H1 (cell line): ENCODE measurements around the gene ITPK1.

ENCODE experiments used
- ASH2L ChIP-seq: fragments of 200-600, 300-600 bp; sonication (generic); IDR thresholded peaks from one replicate; pipeline ENCODE4 v1.7.1; 2017; ENCODE audit warnings: low read length
- BACH1 ChIP-seq: IDR thresholded peaks from 2 replicates; pipeline ENCODE4 v1.6.1; 2012; ENCODE audit warnings: low read length, improper control_type of control experiment
- CEBPB ChIP-seq: IDR thresholded peaks from 2 replicates; pipeline ENCODE4 v1.6.1; 2012; ENCODE audit warnings: low read depth, low read length
- EZH2 ChIP-seq: fragments of 200-600 bp; sonication (generic); IDR thresholded peaks from 2 replicates; pipeline ENCODE4 v1.7.1; 2012; ENCODE audit warnings: low read depth, mild to moderate bottlenecking, moderate library complexity, low read length, inconsistent platforms; ENCODE audit not compliant: severe bottlenecking
- GABPA ChIP-seq: IDR thresholded peaks from 2 replicates; pipeline ENCODE4 v1.6.1; 2011; ENCODE audit warnings: mild to moderate bottlenecking, low read length, moderate library complexity, borderline replicate concordance; ENCODE audit not compliant: insufficient read depth
- JUND ChIP-seq: IDR thresholded peaks from 2 replicates; pipeline ENCODE4 v1.6.1; 2011; ENCODE audit warnings: mild to moderate bottlenecking, improper control_type of control experiment, low read length
- MAFK ChIP-seq: IDR thresholded peaks from 2 replicates; pipeline ENCODE4 v1.6.1; 2012; ENCODE audit warnings: low read depth, mild to moderate bottlenecking, improper control_type of control experiment, low read length
- RAD21 ChIP-seq, 2 experiments: IDR thresholded peaks in 1 of 2; conservative IDR thresholded peaks in 1 of 2; 2 replicates each; pipeline ENCODE4 v1.6.1; 2011; ENCODE audit warnings: low read depth in 2 of 2, low read length in 2 of 2, improper control_type of control experiment in 1 of 2, inconsistent platforms in 1 of 2, mild to moderate bottlenecking in 1 of 2, moderate library complexity in 1 of 2
- SP1 ChIP-seq: IDR thresholded peaks from 2 replicates; pipeline ENCODE4 v1.6.1; 2011; ENCODE audit warnings: low read depth, low read length
- SP4 ChIP-seq: IDR thresholded peaks from 2 replicates; pipeline ENCODE4 v1.6.1; 2012; ENCODE audit warnings: low read length, inconsistent platforms
- TF ChIP-seq, protein P1 (sequence below), 3 experiments: IDR thresholded peaks; 1 replicate in 2 of 3; 2 replicates in 1 of 3; pipeline versions ENCODE4 v1.5.1 to v1.6.1; 2011; ENCODE audit warnings: low read length in 3 of 3, mild to moderate bottlenecking in 3 of 3, inconsistent platforms in 2 of 3, low read depth in 1 of 3, moderate library complexity in 1 of 3; ENCODE audit not compliant: insufficient read depth in 1 of 3; ENCODE audit errors: control extremely low read depth in 1 of 3
- TF ChIP-seq, protein P2 (sequence below): IDR thresholded peaks from 2 replicates; pipeline ENCODE4 v1.6.1; 2012; ENCODE audit warnings: low read length, inconsistent platforms
- TF ChIP-seq, protein P3 (sequence below): IDR thresholded peaks from 2 replicates; pipeline ENCODE4 v1.6.1; 2012; ENCODE audit warnings: inconsistent platforms

DNA sequence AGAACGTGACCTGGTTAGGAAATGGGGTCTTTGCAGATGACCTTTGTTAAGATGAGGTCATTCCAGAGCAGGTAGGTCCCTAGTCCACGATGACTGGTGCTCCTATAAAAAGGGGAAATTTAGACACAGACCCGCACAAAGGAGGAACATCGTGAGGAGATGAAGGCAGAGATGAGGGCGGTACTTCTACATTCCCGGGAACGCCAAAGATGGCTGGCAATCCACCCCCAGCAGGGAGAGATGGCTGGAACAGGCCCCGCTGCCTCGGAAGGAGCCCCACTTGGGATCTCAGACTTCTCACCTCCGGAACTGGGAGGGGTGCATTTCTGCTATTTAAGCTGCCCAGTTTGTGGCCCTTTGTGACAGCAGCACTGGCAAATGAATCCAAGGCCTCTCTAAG, 85.0 kb downstream of the ITPK1 start:
- TF ChIP-seq, protein P1, sequence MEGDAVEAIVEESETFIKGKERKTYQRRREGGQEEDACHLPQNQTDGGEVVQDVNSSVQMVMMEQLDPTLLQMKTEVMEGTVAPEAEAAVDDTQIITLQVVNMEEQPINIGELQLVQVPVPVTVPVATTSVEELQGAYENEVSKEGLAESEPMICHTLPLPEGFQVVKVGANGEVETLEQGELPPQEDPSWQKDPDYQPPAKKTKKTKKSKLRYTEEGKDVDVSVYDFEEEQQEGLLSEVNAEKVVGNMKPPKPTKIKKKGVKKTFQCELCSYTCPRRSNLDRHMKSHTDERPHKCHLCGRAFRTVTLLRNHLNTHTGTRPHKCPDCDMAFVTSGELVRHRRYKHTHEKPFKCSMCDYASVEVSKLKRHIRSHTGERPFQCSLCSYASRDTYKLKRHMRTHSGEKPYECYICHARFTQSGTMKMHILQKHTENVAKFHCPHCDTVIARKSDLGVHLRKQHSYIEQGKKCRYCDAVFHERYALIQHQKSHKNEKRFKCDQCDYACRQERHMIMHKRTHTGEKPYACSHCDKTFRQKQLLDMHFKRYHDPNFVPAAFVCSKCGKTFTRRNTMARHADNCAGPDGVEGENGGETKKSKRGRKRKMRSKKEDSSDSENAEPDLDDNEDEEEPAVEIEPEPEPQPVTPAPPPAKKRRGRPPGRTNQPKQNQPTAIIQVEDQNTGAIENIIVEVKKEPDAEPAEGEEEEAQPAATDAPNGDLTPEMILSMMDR (IDR thresholded peaks at IDR 0.05; ENCODE audit: control extremely low read depth in 1 of 3, insufficient read depth in 1 of 3, low read depth in 1 of 3, low read length in 3 of 3) = no peak
- TF ChIP-seq CEBPB (no peak), RAD21 (IDR thresholded peaks at IDR 0.05 in 1 of 2, conservative IDR thresholded peaks at IDR 0.05 in 1 of 2; ENCODE audit: low read depth in 2 of 2, low read length in 2 of 2) (no peak), SP4 (no peak), EZH2 (no peak), ASH2L (no peak), BACH1 (no peak), SP1 (no peak), MAFK (no peak), JUND (no peak), GABPA (no peak)
- TF ChIP-seq, protein P2, sequence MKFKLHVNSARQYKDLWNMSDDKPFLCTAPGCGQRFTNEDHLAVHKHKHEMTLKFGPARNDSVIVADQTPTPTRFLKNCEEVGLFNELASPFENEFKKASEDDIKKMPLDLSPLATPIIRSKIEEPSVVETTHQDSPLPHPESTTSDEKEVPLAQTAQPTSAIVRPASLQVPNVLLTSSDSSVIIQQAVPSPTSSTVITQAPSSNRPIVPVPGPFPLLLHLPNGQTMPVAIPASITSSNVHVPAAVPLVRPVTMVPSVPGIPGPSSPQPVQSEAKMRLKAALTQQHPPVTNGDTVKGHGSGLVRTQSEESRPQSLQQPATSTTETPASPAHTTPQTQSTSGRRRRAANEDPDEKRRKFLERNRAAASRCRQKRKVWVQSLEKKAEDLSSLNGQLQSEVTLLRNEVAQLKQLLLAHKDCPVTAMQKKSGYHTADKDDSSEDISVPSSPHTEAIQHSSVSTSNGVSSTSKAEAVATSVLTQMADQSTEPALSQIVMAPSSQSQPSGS = no peak
- TF ChIP-seq, protein P3, sequence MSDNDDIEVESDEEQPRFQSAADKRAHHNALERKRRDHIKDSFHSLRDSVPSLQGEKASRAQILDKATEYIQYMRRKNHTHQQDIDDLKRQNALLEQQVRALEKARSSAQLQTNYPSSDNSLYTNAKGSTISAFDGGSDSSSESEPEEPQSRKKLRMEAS = no peak
